Subcutaneous abdominal adipose tissue (tissue), 5 donors: Measurements from ENCODE around the gene ATM.
"Not testable (repeated sequence)": the region's sequence is repeated elsewhere in the genome, so short reads cannot be mapped to it uniquely, and the experiment has no call there.

Experiments used
- H3K27ac ChIP-seq: one replicate; pipeline ENCODE4 v1.7.0; 2013; ENCODE audit warnings: low read depth, mild to moderate bottlenecking, inconsistent platforms, low read length, moderate library complexity
- H3K27me3 ChIP-seq, 5 donors: one replicate each; pipeline ENCODE4 v1.7.0; 2013; ENCODE audit warnings: low read length in 5 of 5, inconsistent platforms in 1 of 5; ENCODE audit not compliant: control insufficient read depth in 5 of 5, insufficient read depth in 4 of 5
- H3K36me3 ChIP-seq, 5 donors: one replicate each; pipeline ENCODE4 v1.7.0; 2013; ENCODE audit warnings: low read length in 5 of 5; ENCODE audit not compliant: control insufficient read depth in 5 of 5, insufficient read depth in 5 of 5
- H3K4me1 ChIP-seq, 5 donors: one replicate each; pipeline ENCODE4 v1.7.0; 2013; ENCODE audit warnings: low read length in 5 of 5, mild to moderate bottlenecking in 3 of 5, moderate library complexity in 1 of 5; ENCODE audit not compliant: control insufficient read depth in 5 of 5, insufficient read depth in 5 of 5
- H3K4me3 ChIP-seq, 5 donors: one replicate each; pipeline ENCODE4 v1.7.0; 2013; ENCODE audit warnings: low read length in 5 of 5, low read depth in 1 of 5
- H3K9ac ChIP-seq, 5 donors: one replicate each; pipeline ENCODE4 v1.7.0; 2013; ENCODE audit warnings: low read length in 5 of 5, mild to moderate bottlenecking in 4 of 5, moderate library complexity in 3 of 5
- H3K9me3 ChIP-seq, 5 donors: one replicate each; pipeline ENCODE4 v1.7.0; 2013; ENCODE audit warnings: low read length in 5 of 5; ENCODE audit not compliant: control insufficient read depth in 5 of 5
- donor health status: healthy.
- donor health status: healthy.
- donor health status: healthy.
- donor health status: healthy.
- donor health status: healthy.

ATM gene

GRCh38 chr11:108393046-108393445 lies 170.2 kb downstream of the ATM start:
- no peaks in the 10 kb centered on the region for H3K27me3 ChIP-seq
- H3K4me1 ChIP-seq: peaks cover 0 to 4% (median 0%) of the 10 kb centered on the region in 5 donors
- no peak overlapping the region for H3K9ac ChIP-seq
- H3K27ac ChIP-seq: no peak overlapping the region
- H3K9me3 ChIP-seq: no peaks in the 10 kb centered on the region
- H3K36me3 ChIP-seq: no peaks in the 10 kb centered on the region
- no peak overlapping the region for H3K4me3 ChIP-seq

DNA sequence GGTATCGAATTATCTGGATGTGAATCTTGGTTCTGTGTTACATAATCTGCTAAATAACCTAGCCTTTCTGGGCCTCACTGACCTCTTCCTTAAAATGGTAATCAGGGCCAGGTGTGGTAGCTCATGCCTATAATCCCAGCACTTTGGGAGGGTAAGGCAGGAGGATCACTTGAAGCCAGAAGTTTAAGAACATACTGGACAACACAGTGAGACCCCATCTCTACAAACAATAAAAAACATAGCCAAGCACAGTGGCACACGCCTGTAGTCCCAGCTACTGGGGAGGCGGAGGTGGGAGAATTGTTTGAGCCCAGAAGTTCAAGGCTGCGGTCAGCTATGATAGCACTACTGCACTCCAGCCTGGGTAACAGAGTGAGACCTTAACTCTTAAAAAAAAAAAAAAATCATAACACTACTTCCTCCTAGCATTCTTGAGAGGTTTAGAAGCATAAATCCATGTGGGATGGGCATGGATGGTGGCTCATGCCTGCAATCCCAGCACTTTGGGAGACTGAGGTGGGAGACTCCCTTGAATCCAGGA lies 171.9 kb downstream of the ATM start:
- no peaks in the 10 kb centered on the region for H3K36me3 ChIP-seq

DNA sequence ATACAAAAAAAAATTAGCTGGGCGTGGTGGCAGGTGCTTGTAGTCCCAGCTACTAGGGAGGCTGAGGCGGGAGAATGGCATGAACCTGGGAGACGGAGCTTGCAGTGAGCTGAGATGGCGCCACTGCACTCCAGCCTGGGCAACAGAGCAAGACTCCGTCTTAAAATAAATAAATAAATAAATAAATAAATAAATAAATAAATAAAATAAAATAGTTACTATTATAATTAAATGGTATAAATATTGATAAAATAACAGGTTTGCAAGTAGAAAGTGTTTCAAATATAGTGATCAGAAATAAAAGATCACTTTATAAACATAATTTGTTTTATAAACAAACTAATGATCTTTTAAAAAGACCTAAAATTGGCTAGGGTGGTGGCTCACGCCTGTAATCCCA lies 173.8 kb downstream of the ATM start:
- not testable (repeated sequence) for H3K9ac ChIP-seq, H3K9me3 ChIP-seq, H3K4me3 ChIP-seq, H3K27ac ChIP-seq, H3K4me1 ChIP-seq, H3K36me3 ChIP-seq, H3K27me3 ChIP-seq

More for the DNA sequence above, 171.9 kb downstream of the ATM start:
- no peak overlapping the region for H3K4me3 ChIP-seq
- H3K27ac ChIP-seq: no peak overlapping the region
- H3K4me1 ChIP-seq: peaks cover 0 to 4% (median 0%) of the 10 kb centered on the region in 5 donors
- H3K9ac ChIP-seq: no peak overlapping the region
- H3K9me3 ChIP-seq: no peaks in the 10 kb centered on the region
- H3K27me3 ChIP-seq: no peaks in the 10 kb centered on the region

- Histone ChIP-seq H3K9me3 (no peaks in the 10 kb centered on the region), H3K4me3 (no peak overlapping the region), H3K36me3 (no peaks in the 10 kb centered on the region), H3K27ac (no peak overlapping the region), H3K27me3 (no peaks in the 10 kb centered on the region), H3K9ac (no peak overlapping the region), H3K4me1 (no peaks in the 10 kb centered on the region)
Measured at GRCh38 chr11:108398439-108398838, 175.6 kb downstream of the ATM start.

GRCh38 chr11:108402241-108402640 lies 179.4 kb downstream of the ATM start:
- no peaks in the 10 kb centered on the region for H3K27me3 ChIP-seq
- no peaks in the 10 kb centered on the region for H3K9me3 ChIP-seq
- H3K4me3 ChIP-seq: no peak overlapping the region
- no peak overlapping the region for H3K9ac ChIP-seq
- no peaks in the 10 kb centered on the region for H3K4me1 ChIP-seq
- H3K36me3 ChIP-seq: no peaks in the 10 kb centered on the region
- no peak overlapping the region for H3K27ac ChIP-seq

- no peaks in the 10 kb centered on the region for H3K9me3 ChIP-seq
- no peak overlapping the region for H3K9ac ChIP-seq
- H3K4me1 ChIP-seq: no peaks in the 10 kb centered on the region
- H3K36me3 ChIP-seq: no peaks in the 10 kb centered on the region
- no peaks in the 10 kb centered on the region for H3K27me3 ChIP-seq
- no peak overlapping the region for H3K27ac ChIP-seq
- no peak overlapping the region for H3K4me3 ChIP-seq
Measured at GRCh38 chr11:108403052-108403451, 180.2 kb downstream of the ATM start.

DNA sequence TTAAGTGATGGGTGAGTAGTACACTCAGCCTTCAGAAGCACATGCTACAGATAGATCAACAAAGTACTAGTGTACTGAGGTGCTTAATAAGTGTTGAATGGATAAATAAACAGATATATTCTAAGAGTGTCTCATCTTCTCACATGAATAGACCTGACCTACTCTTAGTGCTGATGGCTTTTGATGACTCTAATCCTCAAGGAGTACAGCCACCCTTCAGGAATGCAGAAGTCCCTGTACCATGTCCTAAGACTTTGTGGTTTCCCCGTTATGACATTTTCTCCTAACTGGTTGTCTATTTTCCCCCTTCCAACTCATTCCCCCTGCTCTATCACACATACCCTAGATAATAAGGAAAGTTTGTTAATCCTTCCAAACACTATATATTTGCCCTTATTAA lies 182.8 kb downstream of the ATM start:
- Histone ChIP-seq H3K9ac (no peak overlapping the region), H3K9me3 (no peaks in the 10 kb centered on the region), H3K27ac (no peak overlapping the region), H3K4me3 (no peak overlapping the region), H3K27me3 (no peaks in the 10 kb centered on the region), H3K36me3 (no peaks in the 10 kb centered on the region), H3K4me1 (no peaks in the 10 kb centered on the region)

GRCh38 chr11:108414958-108415357 lies 192.1 kb downstream of the ATM start:
- H3K4me1 ChIP-seq: peaks cover 0 to 4% (median 0%) of the 10 kb centered on the region in 5 donors
- no peak overlapping the region for H3K9ac ChIP-seq
- H3K27me3 ChIP-seq: no peaks in the 10 kb centered on the region
- H3K4me3 ChIP-seq: no peak overlapping the region
- H3K36me3 ChIP-seq: no peaks in the 10 kb centered on the region
- H3K27ac ChIP-seq: no peak overlapping the region
- H3K9me3 ChIP-seq: peaks cover 0 to 3% (median 0%) of the 10 kb centered on the region in 5 donors

DNA sequence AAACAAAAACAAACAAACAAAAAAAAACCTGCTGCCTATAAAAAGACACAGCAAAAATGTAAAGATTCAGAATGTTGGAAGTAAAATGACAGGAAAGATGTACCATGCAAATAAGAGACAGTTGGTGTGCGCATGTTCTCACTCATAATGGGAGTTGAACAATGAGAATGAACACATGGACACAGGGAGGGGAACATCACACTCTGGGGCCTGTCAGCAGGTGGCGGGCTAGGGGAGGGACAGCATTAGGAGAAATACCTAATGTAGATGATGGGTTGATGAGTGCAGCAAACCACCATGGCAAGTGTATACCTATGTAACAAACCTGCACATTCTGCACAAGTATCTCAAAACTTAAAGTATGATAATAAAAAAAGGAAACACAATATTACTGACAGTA lies 194.7 kb downstream of the ATM start:
- not testable (repeated sequence) for H3K9me3 ChIP-seq, H3K27me3 ChIP-seq, H3K9ac ChIP-seq, H3K4me1 ChIP-seq, H3K36me3 ChIP-seq, H3K4me3 ChIP-seq, H3K27ac ChIP-seq
